GM12801 (cell line): ENCODE results near the gene TRPM3.

ENCODE experiments used
- CTCF ChIP-seq: IDR thresholded peaks from one replicate; pipeline ENCODE4 v1.5.1; 2011; ENCODE audit warnings: control low read depth; ENCODE audit not compliant: insufficient read length; ENCODE audit errors: extremely low read depth

TRPM3 gene

GRCh38 chr9:70654144-70654543, 467.3 kb downstream of the TRPM3 start:
- TF ChIP-seq CTCF: no peak

- TF ChIP-seq CTCF: no peak
These were observed 479.1 kb downstream of the TRPM3 start for GRCh38 chr9:70642341-70642740.

GRCh38 chr9:70641631-70642030, 479.8 kb downstream of the TRPM3 start:
- no peak for TF ChIP-seq CTCF

- no peak for TF ChIP-seq CTCF
These were observed 480.4 kb downstream of the TRPM3 start for GRCh38 chr9:70641031-70641430.

GRCh38 chr9:70639853-70640814, 481.3 kb downstream of the TRPM3 start:
- no peak for TF ChIP-seq CTCF

GRCh38 chr9:70635790-70636189, 485.6 kb downstream of the TRPM3 start:
- no peak for TF ChIP-seq CTCF

GRCh38 chr9:70634696-70635095, 486.7 kb downstream of the TRPM3 start:
- no peak for TF ChIP-seq CTCF
